Inflammatory macrophage (primary cell): ENCODE measurements around the gene SHB.

Source experiments
- DNase-seq, 2 donors: peaks; one replicate each; pipeline ENCODE4 v3.0.0-alpha.2; 2020 to 2022

Gene SHB

DNA sequence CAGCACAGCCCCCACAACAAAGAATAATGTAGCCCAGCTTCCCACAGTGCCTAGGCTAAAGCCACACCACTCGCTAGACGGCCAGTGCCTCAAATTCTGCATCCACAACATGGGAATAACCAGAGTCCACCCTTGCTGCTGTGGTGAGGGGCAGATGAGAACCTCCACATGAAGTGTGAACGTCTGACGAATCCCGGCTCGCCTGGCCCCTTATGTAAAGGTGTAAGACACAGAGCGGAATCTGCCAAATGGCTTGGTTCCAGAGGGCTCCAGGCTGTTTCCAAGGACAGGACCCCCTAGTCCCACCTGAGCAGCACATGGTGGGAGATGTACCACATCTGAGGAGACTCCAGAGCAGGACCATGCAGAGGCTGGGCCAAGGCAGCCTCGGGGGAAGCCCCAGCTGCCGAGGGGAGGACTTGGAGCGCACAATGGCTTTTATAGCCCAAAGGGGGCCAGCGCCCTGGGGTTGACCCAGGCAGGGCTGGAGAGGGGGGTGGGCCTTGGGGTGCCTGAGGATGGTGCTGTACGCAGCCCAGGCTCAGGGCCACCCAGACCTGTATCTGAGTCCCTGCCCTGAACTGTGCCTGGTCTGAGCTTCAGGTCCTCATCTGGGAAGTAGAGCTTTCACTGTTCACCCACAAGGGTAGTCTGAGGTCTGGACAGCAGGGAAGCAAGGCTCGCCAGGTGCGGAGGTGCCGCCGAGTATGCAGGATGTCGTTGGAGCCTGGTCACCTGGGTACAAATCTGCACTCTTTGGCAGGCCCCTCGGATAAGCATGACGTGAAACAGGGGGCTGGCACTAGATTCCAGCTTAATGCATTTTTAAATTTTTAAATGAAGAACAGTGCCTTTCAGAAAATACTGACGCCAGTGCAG is 140.2 kb downstream of the SHB start:
- no peak for DNase-seq

DNA sequence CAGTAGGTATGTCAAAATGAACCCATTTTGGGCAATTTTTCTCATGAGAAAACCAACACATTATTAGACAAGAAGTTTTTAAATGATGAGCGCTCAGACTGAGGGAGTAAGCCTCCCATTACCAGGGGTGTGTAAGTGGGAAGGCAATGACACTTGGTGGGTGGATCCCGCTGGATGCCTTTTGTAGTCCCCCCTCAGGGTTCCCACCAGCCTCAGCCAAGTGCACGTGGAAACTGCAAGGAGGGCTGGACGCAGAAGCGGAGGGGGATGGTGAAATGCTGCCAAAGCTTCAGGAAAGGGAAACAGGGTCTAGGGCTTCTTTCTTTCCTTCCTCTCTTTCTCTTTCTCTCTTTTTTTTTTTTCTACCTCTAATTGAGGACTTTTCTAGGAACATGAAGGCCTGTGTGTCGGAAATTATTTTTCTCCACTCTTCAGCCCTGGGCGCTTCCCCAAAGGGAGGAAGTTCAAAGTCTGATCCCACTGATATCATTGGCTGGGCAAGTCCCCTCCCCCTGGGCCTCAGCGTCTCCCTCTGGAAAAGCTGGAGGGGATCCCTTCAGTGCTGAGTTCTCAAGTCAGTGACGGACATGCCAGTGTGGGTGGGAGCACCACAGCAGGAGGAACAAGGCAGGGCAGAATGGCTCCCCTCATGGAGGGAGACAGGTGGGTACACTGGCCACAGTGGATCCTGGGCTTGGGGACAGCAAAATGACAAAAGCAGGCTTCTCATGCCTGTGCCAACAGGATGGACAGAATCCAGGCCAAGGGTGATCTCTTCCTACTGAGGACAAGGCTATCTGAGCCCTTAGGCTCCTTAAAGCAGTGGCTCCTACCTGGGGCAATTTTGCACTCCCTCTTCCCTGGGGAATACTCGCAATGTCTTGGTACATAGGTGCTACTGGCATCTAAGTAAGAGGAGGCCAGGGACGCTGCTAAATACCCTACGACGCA is 141.2 kb downstream of the SHB start:
- DNase-seq: no peak

DNA sequence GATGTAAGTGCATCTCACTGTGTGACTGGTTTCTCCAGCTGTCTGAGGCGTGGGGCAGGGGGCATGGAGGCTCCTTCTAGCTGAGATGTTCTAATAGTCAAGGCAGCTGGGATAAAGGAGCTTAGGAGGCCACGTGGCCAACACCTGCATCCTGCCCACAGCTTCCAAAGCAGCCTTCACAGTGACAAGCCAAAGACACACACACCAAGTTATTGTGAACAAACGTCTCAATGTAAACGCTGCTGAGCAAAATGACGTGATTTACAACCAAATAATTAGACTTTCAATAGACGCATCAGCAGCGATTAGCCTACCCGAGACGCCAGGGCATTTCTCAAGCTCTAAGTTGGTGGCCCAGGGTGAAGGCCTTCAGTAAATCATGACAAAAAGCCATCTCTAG is 141.9 kb downstream of the SHB start:
- DNase-seq: no peak

DNA sequence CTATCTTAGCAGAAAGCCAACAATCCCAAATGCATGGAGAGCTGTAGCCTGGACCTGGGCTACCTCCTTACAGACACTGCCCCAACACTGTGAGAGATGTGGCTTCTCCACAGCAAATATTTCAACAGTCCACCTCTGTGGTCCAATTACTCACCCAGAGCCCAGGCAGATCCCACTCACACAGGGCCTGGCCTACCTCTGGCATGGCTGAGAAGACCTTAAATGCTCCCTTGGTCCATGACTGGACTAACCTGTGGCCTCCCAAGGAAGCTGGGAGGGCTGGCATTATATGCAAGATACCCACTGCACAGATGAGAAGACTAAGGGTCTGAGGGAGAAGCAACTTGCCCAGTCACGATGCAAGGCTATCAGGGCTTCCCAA is 142.3 kb downstream of the SHB start:
- no peak for DNase-seq

DNA sequence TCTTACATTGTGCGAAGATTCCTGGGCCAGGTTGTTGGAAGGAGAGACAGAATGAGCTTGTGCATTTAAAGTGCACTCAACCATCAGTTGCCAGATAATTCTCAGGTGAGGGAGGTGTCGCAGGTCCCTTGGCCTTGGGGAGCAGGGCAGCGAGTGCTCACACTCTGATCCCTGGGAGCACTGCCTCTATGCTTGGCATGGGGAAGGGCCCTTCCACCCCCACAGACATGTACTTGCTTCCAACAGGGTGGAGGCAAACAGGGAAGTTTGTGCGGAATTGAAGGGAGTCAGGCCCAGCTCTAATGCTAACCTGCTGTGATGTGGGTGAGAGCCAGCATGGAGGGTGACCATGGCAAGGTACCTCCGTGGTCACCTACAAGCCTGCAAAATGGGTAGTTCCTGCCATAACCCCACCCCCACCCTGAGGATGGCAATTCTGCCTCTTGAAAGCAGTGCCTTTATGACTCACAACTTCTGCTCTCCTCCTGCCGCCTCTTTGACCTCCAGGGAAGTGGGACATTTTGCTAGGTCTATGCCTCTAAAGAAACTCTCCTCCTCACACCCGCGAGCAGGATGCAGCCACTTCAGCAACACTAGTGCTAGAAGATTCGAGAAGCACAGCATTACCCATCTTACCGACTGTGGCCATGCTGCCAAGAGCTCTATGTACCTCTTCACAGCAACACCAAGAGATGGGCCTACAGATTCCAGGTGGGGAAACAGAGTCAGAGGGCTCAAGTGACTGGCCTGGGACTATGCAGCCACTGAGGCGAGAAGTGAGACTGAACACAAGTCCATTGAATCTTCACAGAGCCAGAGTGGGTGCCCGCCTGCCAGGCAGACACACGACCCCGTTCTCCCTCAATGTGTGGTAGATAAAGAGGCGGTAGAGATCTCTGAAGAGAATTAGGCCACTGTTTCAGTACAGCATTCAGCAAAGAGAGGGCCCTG is 143.0 kb downstream of the SHB start:
- peak; percentile 59 to 72 for DNase-seq

DNA sequence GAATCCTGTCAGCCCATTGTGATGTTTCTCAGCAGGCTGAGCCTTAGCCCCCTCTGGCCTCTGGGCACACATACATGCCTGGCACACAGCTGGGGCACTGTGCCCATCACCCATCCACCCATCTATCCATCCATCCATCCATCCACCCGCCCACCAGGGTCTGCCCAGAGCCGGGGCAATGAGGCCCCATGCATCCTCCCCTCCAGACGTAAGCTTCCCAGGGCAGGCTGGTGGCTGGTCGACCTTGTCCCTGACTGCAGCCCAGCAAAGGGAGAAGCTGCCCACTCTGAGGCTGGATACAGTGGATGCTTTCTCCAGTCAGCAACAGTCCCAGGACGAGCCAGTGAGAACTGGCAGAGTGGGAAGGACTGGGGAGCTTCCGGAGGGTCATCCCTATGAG is 144.0 kb downstream of the SHB start:
- DNase-seq: no peak

DNA sequence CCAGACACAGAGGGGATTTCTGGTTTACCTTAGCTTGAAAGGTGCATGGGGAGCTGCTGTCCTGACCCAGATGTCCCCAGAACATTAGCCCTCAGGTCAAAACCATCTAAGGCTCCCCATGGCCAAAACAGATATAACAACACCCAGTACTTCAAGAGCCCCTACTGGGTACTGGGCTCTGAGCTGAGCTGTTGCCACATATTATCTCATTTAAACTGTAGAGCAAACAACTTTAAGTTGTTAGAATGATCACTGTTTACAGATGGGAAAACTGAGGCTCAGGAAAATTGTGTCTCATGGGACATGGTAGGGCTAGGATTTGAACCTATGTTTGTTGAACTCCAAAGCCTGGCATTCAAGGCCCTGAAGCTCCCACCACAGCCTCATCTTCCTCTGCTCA is 144.5 kb downstream of the SHB start:
- no peak for DNase-seq

DNA sequence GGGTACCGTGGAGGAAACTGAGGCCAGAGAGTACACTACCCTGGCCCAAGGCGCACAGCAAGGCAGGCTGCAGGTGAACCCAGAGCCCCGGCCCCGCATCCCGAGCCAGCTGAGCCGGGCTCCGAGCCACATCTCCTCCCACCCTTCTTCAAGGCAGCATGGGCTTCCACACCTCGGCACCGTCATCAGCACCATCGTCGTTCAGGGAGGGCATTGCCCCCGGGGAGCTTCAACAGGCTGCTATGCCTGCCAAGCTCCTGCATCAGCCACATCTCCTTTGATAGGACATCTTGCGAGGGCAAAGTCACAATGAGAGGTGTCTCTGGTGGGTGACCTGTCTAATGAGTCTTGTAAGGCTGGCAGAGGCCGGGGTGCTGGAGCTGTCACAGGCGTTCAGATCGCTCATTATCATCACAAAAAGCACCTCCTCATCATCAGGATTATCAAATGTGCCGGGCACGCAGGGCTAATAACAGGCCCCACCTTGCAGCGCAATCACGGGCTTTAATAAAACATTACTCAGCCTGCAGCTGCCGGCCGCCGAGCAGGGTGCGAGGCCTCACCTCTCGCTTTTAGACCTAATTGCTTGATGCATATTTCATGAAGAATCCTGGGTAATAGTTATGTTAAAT is 145.1 kb downstream of the SHB start:
- DNase-seq: no peak

DNA sequence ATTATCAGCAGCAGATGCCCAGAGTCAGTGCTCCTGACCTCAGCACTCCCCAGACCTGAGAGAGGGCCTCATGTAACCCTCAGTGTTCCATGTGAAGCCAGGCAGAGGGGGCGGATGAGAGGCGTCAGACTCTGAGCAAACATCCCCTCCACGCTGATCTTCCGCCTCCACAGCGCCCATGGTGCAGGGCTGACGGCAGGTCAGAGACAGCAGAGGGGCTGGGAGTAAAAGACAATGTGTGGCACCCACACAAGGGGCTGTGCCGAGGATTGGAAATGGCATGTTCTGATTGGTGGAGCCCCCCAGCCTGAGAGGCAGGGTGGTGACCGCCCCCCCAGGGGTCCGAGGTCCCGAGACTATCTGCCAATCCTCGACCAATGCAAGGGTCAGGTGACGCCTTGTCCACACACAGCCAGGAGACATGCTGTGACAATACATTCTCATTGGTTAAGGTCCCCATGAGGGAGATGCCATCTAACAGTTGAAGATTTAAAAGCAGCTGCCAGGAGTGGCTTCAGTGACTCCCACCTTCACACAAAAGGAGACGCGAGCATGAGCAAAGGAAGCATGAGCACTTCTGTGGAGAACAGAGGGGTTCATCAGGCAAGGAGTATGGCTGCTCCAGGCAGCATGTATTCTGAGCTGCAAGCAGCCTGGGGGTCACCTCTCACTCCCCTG is 145.8 kb downstream of the SHB start:
- DNase-seq: peak in 1 of 2 donors; percentile 48

DNA sequence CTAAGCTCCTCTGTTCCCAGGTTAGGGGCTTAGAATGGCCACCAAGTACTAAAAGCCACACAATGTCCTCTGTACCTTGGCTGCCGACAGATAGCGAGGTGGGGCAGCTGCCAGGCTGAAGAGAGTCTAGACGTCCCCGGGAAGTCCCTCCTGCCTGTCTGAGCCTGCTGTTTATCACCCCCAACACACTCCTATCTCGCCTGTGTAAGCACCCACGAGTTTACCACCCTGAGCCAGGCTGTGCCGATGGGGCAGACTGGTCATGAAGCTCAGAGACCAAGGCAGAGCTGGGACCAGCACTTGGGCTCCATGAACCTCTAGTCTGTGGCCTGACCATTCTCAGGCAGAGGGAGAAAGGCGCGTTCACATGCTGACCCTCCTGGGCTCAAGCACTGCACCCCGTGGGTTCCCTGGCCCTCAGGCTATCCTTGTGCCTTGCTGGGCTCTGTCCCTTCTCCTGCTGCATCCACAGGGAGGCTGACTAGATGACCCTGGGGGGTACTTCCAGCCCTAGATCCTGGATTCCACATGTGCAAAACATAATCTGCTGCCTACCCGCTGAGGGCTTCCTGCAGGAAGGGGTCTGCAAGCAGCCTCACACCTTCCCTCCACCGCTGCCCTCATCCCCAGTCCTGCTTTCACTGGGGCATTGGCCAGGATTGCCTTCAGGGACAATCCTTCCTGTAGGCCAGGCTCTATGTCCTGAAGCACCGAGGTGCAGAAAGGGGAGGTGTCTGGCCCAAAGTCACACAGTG is 146.5 kb downstream of the SHB start:
- DNase-seq: no peak

DNA sequence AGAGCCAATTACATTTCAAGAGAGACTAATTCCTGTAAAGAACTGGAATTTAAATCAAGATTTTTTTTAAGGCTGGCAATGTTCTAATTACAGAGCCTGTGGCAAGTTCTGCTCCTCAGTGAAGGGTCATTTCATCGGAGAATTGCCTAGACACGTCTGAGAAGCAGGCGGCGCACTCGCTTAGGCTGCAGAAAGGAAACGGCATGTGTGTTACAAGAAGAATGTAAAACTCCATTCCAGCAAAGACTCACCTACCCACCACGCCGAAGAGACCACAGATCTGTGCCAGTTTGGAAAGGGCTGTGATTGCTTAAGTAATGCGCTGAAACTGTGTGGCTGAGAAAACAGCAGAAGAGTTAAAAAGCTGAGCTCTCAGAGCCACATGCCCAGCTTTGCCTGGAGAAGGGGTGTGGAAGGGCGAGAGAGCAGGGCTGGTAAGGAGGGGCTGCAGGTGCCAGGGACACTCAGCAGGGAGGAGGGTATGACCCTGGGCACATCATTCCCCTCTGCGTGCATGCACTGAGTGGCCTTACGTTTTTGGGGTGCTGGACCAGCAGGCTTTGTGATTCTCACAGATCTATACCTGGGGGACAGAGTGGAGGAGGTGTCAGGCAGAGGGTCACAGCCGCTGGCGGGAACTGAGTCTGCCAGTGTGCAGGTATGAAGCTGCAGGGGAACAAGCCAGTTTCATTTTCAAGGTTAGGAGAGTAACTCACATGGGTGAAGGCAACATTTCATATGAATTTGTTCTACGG is 147.3 kb downstream of the SHB start:
- DNase-seq: no peak

DNA sequence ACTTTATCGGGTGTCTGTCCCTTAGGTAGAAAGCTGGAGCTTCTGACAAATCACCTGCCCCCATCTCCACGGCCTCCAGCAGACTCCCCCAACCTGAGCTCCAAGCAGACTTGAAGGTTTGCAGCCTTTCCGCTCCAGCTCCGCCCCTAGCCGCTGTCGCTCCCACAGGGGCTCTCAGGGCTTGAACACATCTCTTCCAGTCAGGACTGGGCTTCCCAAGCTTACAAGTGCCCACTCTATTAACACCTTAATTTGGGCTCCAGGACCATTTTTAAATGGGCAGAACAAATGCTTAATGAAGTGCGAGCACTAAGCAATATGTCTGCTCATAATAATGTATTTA is 147.9 kb downstream of the SHB start:
- DNase-seq: no peak

DNA sequence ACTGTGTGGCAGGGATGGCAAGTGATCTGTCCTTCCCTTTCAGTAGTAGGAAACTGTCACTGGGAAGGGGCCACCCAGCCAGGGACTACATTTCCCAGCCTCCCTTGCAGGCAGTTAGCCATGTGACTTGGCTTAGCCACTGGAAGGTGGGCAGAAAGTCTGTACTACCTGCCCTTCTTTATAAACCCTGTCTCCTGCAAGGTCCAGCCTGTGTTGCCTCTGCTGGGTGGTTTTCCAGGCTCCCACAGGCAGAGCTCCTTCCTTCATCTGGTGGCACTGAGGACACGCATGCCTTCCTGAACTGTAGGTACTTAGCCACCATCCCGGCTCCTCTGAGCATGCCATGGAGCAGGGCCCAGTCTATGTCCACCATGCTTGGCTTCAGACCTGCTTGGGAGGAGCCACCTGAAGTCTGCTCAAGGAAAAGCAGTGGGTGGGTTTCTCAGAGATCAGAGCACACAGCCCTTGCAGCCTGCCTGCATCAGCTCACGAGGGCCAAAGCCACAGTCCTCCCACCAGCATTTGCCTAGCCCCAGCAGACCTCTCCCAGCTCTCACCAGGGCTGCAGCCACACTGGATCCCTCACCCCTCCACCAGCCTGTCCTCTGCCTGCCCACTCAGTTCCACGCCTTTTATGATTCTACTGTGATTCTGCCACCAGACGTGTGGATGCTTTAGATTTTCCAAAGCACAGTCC is 148.4 kb downstream of the SHB start:
- no peak for DNase-seq

DNA sequence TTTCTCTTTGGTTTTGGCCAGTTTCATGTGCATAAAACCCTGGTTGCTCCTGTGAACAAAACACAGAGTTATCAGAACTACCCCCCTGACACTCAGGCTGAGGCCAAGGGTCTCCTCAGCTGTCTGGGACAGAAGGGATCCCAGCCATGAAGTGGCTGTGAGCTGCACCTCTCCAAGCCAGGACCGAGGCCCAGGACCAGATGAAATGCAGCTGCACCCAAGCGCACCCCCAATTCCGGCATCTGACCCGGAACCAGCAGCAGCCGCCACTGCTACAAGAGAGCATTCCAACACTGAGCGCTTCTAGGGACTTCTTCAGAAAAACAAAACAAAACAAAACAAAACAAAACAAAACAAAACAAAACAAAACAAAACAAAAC is 149.1 kb downstream of the SHB start:
- DNase-seq: no peak

DNA sequence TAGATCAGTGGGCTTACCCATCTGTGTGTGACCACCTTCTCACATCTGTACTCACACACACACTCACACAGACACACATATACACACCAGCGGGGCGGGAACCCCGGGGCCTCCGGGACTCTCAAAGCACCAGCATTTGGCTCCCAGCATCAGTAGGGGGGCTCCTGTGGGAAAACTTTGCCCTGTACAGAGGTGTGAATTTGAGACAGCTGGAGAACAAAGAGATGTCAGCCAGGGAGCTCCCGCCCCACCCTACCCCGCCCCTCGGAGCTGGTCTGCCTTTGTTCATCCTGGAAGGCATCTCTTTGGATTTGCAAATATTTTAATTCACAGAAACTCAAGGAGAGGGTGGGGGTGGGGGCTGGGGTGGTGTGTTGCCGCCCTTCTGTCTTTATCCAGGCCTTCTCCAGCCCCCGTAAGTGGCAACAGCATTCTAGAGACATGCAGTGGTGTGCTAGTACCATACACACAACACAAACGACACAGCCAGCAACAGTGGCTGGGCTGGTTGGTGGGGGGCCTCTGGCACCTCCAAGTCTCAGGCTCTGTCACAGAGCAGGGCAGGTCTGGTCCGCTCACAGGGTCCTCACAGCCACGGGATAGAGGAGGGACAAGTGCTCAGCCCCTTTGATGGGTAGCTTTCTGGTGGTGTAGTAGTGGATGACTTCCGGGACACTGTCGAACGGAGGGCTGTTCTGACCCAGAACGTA is 149.6 kb downstream of the SHB start:
- no peak for DNase-seq

DNA sequence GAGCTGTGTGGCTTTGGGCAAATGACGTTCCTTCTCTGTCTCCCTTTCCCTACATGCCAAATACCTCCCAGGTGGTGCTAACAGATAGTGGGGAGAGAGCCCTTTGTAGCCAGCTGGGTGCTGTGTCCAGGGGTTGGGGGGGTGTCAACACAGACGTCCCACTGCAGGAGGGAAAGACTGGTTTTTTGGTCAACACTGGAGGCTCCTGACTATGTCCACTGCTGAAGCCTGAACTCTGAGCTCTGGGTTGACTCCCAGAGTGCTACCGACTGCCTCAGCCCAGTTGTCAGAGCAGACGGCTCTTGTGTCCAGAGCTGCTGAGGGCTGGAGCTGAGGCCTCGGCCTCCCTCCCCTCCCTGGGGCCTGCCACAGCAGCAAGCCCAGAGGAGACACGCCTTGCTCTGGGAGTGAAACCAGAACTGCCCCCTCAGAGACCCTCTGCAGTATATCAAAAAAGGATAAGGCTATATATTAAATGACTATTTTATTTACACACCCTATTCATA is 150.3 kb downstream of the SHB start:
- no peak for DNase-seq

DNA sequence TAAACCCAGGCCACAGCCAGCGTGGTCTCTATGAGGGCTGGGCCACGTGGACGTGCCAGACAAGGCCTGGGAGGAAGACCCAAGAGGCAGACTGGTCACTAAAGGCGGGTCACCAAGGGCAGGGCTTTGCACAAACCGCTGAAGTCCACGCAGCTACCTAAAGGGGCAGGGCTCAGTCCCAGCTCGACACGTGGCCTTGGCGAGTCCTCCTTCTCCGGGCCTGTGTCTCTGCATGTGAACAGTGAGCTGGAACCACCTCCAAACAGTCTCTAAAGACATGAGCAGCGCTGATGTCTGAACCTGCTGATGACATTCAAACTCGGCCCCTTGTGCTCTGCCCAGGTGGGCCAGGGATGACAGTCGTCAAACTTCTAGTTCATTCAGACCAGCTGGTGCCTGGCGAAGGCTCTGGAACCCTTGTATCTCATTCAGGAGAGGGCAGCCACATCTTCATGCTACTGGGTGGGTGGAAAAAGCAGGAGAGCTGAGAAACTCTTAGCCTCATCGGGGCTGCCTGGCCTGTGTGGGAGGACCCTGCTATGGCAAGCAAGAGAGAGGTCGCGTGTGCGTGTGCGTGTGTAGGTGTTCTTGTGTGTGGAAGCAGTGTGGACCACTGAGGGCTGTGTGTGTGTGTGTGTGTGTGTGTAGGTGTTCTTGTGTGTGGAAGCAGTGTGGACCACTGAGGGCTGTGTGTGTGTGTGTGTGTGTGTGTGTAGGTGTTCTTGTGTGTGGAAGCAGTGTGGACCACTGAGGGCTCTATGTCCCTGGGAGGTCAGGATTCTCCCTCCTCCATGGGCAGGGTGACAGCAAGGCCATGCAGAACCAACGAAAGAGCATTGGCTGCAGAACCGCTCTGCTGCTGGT is 151.0 kb downstream of the SHB start:
- no peak for DNase-seq
